Osteocyte (in vitro differentiated cells): ENCODE data around the gene WDR86. TPM values are rescaled to one million over a fixed set of nuclear protein-coding genes. Genes with fewer than 3 reads are reported as not detected.

ENCODE experiments used
- DNase-seq: peaks from one replicate; pipeline ENCODE4 v3.0.0; 2021; ENCODE audit warnings: mixed read lengths; ENCODE audit not compliant: unreplicated experiment; ENCODE audit errors: extremely low spot score
- H3K27ac Mint-ChIP-seq: one replicate; pipeline ENCODE4 v1.8.0; 2021; ENCODE audit warnings: mild to moderate bottlenecking, mixed read lengths; ENCODE audit not compliant: unreplicated experiment
- H3K27me3 Mint-ChIP-seq: one replicate; pipeline ENCODE4 v1.8.0; 2021; ENCODE audit warnings: mixed read lengths; ENCODE audit not compliant: unreplicated experiment
- H3K36me3 Mint-ChIP-seq: one replicate; pipeline ENCODE4 v1.8.0; 2021; ENCODE audit warnings: mixed read lengths; ENCODE audit not compliant: unreplicated experiment
- H3K4me1 Mint-ChIP-seq: one replicate; pipeline ENCODE4 v1.8.0; 2021; ENCODE audit warnings: mixed read lengths; ENCODE audit not compliant: unreplicated experiment
- H3K4me3 Mint-ChIP-seq: one replicate; pipeline ENCODE4 v1.8.0; 2021; ENCODE audit warnings: mild to moderate bottlenecking, moderate library complexity, mixed read lengths; ENCODE audit not compliant: unreplicated experiment
- H3K9me3 Mint-ChIP-seq: one replicate; pipeline ENCODE4 v1.8.0; 2021; ENCODE audit warnings: mixed read lengths; ENCODE audit not compliant: unreplicated experiment
- total RNA-seq: library from RNA; stranded (reverse); gene quantifications from 2 replicates; pipeline ENCODE4 v1.2.1, GENCODE V29; 2021
- TF ChIP-seq, protein P1 (sequence below): fragments of 200-600 bp; sonication (generic); IDR thresholded peaks from 2 replicates; pipeline ENCODE4 v1.5.0; 2021; ENCODE audit warnings: antibody characterized with exemption, mild to moderate bottlenecking, moderate library complexity

Gene WDR86
- total RNA-seq, 1 donor from 2014 or later, result not detected

DNA sequence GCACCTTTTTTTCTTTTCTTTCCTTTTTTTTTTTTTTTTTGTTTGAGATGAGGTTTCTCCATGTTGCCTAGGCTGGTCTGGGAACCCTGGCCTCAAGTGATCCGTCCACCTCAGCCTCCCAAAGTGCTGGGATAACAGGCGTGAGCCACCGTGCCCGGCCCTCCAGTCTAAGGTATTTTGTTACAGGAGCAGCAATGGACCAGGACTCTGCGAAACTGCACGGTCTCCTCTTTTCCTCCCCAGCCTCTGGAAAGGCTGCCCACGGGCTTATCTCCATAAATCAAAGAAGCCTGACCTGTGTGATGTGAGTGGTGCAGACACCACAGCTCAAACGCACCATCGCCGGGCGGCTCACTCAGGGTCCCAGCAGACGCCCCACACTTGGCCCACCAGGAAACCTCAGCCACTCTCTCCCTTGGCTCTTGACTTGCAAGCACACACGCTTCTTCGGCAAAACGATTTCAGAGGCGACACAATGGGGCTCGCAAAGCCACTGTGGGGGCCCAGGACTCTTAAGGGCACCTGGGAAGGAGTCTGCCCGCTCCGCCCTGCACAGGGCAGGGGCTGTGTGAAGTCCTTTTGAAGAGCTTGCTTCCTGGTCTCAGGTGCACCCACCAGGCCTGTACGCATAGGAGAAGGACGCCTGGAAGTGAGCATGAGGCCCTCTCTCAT lies 20.6 kb downstream of the WDR86 start:
- H3K27ac Mint-ChIP-seq, result no peak overlapping the region
- H3K27me3 Mint-ChIP-seq, result peaks cover 43% of the 10 kb centered on the region
- TF ChIP-seq, protein P1, sequence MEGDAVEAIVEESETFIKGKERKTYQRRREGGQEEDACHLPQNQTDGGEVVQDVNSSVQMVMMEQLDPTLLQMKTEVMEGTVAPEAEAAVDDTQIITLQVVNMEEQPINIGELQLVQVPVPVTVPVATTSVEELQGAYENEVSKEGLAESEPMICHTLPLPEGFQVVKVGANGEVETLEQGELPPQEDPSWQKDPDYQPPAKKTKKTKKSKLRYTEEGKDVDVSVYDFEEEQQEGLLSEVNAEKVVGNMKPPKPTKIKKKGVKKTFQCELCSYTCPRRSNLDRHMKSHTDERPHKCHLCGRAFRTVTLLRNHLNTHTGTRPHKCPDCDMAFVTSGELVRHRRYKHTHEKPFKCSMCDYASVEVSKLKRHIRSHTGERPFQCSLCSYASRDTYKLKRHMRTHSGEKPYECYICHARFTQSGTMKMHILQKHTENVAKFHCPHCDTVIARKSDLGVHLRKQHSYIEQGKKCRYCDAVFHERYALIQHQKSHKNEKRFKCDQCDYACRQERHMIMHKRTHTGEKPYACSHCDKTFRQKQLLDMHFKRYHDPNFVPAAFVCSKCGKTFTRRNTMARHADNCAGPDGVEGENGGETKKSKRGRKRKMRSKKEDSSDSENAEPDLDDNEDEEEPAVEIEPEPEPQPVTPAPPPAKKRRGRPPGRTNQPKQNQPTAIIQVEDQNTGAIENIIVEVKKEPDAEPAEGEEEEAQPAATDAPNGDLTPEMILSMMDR, result no peak
- H3K4me3 Mint-ChIP-seq, result no peak overlapping the region
- H3K9me3 Mint-ChIP-seq, result no peaks in the 10 kb centered on the region
- DNase-seq, result no peak
- no peaks in the 10 kb centered on the region for H3K4me1 Mint-ChIP-seq
- H3K36me3 Mint-ChIP-seq, result no peaks in the 10 kb centered on the region

DNA sequence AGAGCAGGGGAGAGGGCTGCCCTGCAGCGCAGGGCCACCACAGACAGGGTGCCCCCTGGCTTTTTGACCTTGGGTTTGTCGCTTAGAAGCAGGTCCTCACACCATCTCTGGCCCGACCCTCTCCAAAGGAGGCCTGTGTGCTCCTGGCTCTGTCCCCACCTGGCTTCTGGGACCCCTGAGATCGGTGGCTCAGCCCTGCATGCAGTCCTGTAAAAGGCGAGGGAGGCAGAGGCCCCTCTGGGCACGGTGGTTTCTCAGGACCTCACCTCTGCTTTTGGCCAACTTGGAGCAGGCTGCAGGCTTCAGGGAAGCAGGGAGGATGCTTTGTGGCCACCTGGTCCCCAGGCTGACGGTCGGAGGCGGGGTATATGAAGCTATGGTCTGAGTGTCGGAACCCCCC lies 21.4 kb downstream of the WDR86 start:
- Mint-ChIP-seq H3K27ac (no peak overlapping the region), H3K4me3 (no peak overlapping the region), H3K9me3 (no peaks in the 10 kb centered on the region), H3K27me3 (peaks cover 43% of the 10 kb centered on the region), H3K36me3 (no peaks in the 10 kb centered on the region), H3K4me1 (no peaks in the 10 kb centered on the region)
- TF ChIP-seq, protein P1, result no peak
- DNase-seq, result no peak

DNA sequence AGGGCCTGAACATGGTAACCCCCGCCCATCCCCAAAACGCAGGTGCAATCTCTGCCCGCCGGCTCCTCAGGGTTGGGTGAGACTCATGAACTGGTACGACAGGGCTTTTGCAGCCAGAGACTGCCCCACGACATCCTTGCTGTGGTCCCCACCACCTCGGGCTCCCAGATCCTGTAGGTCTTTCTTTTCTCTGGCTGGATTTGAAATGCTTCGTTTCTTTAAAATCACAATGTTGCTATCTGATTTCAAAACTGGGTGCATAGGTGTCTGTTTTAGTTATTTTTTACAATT lies 21.9 kb downstream of the WDR86 start:
- DNase-seq, result no peak
- H3K4me3 Mint-ChIP-seq, result no peak overlapping the region
- no peak overlapping the region for H3K27ac Mint-ChIP-seq
- no peaks in the 10 kb centered on the region for H3K9me3 Mint-ChIP-seq
- H3K27me3 Mint-ChIP-seq, result peaks cover 39% of the 10 kb centered on the region
- TF ChIP-seq, protein P1, result no peak
- no peaks in the 10 kb centered on the region for H3K4me1 Mint-ChIP-seq
- no peaks in the 10 kb centered on the region for H3K36me3 Mint-ChIP-seq

DNA sequence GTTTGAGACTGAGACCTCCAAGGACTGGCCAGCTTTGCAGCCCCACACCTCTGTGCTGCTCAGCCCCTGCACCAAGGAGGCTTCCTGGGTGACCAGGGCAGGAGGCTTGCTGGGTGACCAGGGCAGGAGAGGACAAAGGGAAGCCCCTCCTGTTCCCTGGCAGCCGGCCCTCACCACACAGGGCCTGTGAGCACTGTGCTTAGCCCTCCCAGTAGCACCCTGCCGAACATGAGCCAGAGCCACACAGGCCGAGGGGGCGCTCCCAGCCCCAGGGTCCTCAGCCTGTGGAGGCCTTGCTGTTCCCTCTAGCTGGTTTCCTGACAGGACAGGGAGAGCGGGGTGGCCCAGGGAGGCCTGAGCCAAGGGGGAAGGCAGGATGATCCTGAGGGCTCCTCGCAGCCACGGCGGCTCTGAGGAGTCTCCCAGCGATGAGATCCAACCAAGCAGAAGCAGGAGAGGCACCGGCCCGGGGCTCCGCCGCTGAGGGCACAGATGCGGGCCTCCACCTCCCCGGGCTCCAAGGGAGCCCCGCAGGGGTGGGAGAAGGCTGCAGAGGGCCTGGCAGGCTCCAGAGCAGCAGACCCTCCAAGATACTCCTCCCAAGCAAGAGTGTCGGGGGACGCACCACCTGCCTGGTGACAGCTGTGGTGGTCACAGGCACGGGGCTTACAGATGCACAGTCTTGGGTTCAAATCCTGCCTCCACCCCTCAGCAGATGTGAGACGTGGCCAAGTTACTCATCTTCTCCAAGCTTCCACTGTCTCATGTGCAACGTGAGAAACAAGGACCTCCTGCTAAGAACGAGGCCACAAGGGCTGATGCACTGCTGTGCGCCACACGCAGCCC lies 22.5 kb downstream of the WDR86 start:
- H3K36me3 Mint-ChIP-seq, result no peaks in the 10 kb centered on the region
- TF ChIP-seq, protein P1, result no peak
- H3K4me1 Mint-ChIP-seq, result no peaks in the 10 kb centered on the region
- H3K27me3 Mint-ChIP-seq, result peaks cover 42% of the 10 kb centered on the region
- no peak overlapping the region for H3K4me3 Mint-ChIP-seq
- no peaks in the 10 kb centered on the region for H3K9me3 Mint-ChIP-seq
- no peak overlapping the region for H3K27ac Mint-ChIP-seq
- peak; percentile 84 for DNase-seq
